Measurements from ENCODE around the gene DOCK3. TPM values are rescaled to one million over a fixed set of nuclear protein-coding genes. Genes with fewer than 3 reads are reported as not detected.
"Not testable (repeated sequence)": the region's sequence is repeated elsewhere in the genome, so short reads cannot be mapped to it uniquely, and the experiment has no call there.

DOCK3 gene
- total RNA-seq, 1 donor from 2014 or later, result 6.0 TPM

- DNase-seq (ENCODE audit: low spot score), result no peak
These were observed 12.5 kb downstream of the DOCK3 start for GRCh38 chr3:50687127-50687751.

DNA sequence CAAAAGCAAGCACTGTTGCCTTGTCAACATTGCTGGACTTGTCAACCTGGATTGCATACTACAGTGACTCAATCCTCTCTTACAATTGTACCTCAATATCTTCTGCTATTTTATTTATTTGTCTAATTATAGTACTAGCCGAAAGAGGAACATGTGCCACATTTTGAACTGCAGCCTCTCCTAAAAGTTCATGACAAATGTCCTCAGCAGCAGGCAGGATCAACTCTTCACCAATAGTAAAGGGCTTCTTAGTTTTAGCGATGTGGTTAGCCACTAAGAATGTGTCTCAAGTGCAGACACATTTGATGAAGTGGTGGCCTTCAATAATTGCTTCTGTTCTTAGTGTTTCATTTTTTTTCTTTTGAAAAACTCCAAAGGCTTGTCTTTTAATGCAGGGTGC, 13.2 kb downstream of the DOCK3 start:
- DNase-seq (ENCODE audit: low spot score), result no peak

DNA sequence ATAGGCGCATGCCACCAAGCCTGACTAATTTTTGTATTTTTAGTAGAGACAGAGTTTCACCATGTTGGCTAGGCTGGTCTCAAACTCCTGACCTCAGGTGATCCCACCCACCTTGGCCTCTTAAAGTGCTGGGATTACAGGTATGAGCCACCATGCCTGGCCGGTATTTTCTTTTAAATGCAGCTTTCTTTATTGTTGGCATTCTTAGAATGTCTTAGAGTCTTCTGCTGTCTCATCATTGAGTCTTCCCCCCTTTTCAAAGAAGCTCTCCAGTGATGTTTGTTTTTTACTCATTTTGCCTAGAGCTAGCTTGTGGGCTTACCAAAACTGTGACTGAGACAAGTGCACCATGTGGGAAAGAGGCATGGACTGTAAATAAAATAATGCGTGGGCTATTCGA, 13.9 kb downstream of the DOCK3 start:
- DNase-seq (ENCODE audit: low spot score), result not testable (repeated sequence)

GRCh38 chr3:50689558-50689957, 14.8 kb downstream of the DOCK3 start:
- DNase-seq (ENCODE audit: low spot score), result no peak

- no peak for DNase-seq (ENCODE audit: low spot score)
These were observed 20.3 kb downstream of the DOCK3 start for GRCh38 chr3:50695031-50695430.

DNA sequence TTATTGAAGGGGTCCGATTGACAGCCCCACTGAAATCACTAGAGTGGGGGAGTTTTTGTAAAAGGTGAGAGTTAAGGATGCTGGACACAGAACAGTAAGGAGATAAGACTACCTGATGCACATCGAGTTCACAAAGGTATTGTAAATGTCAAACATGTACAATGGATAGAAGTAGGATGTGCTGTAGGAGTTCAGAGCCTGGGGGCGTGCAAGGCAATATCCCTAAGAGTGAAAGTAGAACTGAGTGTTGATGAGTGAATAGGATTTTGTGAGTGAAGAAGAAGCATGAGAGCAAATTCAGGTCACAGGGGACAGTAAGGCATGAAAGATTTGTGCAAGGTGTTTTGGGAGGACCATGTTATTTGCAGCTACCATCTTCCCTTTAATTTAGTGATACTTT, 21.5 kb downstream of the DOCK3 start:
- DNase-seq (ENCODE audit: low spot score), result no peak

DNA sequence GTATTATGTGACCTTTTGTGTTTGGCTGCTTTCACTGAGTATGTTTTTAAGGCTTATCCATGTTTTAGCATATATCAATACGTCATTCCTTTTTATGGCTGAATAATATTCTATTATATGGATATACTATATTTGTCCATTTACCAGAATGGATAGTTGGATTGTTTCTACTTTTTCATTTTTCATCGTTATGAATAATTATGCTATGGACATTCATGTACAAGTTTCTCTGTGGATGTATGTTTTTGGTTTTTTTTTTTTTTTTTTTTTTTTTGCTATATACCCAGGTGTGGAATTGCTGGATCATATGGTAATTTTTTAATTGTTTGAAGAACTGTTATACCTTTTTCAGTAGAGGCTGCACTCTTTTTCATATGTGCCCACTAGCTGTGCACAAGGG, 23.5 kb downstream of the DOCK3 start:
- no peak for DNase-seq (ENCODE audit: low spot score)

DNA sequence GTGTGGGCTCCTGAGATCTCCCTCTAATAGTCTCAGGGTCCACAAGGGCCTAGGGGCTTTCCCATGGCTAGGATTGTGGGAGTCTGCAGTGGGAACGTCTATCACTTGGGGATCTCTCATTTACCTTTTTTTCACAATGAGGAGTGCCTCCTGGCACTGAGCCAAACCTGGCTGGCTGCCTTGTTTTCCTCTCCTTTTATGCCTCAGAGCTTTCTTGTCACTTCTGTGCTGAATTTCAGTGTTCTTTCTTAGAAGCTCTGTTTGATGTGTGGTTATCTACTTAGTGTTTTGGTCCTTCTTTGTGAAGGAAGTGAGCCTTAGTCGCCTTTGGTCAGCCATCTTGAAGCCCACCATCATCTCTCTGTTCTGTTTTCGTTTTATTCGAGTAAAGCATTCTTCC, 33.9 kb downstream of the DOCK3 start:
- DNase-seq (ENCODE audit: low spot score), result peak; percentile 43

DNA sequence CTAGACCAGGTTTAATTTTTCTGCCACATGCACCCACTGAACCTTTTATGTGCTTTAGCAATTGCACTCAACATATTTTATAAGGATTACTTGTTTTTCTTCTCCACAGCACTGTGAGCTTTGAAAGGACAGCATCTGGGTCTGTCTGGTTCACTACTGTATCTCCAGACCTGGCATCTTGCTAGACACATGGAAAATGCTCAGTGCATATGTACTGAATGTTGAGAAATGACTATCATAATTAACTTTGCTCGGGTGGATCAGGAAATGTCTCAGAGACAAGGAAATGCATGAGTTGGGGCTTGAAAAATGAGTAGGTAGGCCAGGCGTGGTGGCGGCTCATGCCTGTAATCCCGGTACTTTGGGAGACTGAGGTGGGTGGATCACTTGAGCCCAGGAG, 40.2 kb downstream of the DOCK3 start:
- DNase-seq (ENCODE audit: low spot score), result no peak

- no peak for DNase-seq (ENCODE audit: low spot score)
These were observed 50.1 kb downstream of the DOCK3 start for GRCh38 chr3:50724831-50725230.

- no peak for DNase-seq (ENCODE audit: low spot score)
These were observed 60.3 kb downstream of the DOCK3 start for GRCh38 chr3:50734985-50735384.

GRCh38 chr3:50737193-50737905, 62.6 kb downstream of the DOCK3 start:
- no peak for DNase-seq (ENCODE audit: low spot score)

DNA sequence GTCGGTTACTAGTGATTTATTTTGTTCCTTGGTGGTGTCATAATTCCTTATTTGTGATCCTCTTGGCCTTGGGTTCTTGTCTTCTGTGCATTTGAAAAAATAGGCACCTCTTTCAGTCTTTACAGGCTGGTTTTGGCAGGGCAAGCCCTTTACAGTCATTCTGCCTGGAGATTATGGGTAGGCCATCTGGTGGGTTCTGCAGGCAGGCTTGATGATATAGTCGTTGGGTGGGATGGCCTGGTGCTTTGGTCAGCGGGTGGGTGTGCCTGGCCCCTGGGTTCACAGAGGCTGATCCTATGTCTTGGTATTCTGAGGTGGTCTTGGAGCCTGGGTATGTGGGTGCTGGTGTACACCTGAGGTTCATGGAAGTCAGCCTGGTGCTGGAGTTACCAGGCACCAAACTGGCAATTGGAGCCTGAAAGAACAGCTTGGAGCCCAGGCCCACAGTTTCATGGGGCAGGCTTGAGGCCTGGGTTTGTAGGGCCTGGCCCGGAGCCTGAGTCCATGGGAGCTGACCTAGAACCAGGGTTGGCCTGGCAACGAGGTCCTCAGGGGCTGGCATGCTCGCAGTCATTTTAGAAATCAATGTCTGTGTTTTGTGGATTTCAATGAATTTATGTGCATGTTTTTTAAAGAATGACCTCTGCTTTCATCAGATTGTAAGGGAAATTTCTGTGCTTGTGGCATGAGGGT, 63.3 kb downstream of the DOCK3 start:
- no peak for DNase-seq (ENCODE audit: low spot score)

- DNase-seq (ENCODE audit: low spot score), result no peak
These were observed 68.9 kb downstream of the DOCK3 start for GRCh38 chr3:50743643-50744042.

DNA sequence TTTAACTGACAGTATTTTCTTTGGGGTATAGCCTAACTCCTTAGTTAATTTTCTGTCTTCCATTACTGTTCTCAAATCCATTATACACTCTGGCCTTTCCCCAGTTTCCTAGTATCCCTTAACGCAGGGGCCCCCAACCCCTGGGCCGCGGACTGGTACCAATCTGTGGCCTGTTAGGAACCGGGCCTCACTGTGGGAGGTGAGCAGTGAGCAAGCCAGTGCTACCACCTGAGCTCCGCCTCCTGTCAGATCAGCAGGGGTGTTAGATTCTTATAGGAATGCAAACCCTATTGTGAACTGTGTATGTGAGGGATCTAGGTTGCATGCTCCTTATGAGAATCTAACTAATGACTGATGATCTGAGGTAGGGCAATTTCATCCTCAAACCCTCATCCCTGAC, 75.1 kb downstream of the DOCK3 start:
- no peak for DNase-seq (ENCODE audit: low spot score)

DNA sequence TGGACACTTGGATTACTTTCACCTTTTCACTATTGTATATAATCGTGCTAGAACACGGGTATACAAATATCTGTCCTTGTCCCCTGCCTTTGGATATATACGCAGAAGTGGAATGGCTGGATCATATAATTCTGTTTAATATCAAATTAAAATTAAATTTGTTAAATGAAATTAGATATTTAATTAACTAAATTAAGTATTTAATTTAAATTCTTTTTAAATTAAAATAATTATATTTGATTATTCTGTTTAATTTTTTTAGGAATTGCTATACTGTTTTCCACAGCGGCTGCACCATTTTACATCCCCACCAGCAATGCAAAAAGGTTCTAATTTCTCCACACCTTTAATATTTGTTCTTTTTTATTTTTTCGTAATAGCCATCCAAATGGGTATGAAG, 84.3 kb downstream of the DOCK3 start:
- DNase-seq (ENCODE audit: low spot score), result no peak

GRCh38 chr3:50777680-50778079, 103.0 kb downstream of the DOCK3 start:
- DNase-seq (ENCODE audit: low spot score), result no peak

GRCh38 chr3:50781766-50782165, 107.0 kb downstream of the DOCK3 start:
- DNase-seq (ENCODE audit: low spot score), result not testable (repeated sequence)

DNA sequence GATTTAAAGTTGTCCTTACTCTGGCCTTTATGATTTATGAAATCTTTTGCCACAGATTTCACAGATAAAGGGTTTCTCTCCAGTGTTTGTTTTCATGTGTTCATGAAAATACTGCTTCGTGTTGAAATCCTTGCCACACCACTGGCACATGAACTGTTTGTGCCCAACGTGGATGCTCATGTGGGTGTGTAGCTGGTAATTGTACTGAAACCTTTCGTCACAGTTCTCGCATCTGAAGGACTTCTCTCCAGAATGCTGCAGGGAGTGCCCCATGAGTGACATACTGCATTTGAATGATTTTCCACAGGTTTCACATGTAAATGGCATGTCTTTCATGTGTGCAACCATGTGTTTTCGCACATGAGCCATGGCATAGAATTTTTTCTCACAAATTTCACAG, 111.9 kb downstream of the DOCK3 start:
- DNase-seq (ENCODE audit: low spot score), result no peak

DNA sequence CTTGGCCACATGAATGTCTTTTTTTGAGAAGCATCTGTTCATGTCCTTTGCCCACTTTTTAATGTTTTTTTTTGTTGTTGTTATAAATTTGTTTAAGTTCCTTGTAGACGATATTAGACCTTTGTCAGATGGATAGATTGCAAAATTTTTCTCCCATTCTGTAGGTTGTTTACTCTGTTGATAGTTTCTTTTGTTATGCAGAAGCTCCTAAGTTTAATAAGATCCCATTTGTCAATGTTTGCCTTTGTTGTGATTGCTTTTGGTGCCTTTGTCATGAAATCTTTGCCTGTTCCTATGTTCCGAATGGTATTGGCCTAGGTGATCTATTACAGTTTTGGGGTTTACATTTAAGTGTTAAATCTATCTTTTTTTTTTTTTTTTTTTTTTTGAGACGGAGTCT, 116.2 kb downstream of the DOCK3 start:
- not testable (repeated sequence) for DNase-seq (ENCODE audit: low spot score)

DNA sequence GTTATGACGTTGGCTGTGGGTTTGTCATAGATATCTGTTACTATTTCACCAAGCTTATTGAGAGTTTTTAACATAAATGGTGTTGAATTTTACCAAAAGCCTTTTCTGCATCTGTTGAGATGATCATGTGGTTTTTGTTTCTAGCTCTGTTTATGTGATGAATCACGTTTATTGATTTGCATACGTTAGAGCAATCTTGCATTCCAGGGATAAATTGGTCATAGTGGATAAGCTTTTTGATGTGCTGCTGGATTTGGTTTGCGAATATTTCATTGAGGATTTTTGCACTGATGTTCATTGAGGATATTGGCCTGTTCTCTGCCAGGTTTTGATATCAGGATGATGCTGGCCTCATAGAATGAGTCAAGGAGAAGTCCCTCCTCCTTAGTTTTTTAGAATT, 117.8 kb downstream of the DOCK3 start:
- DNase-seq (ENCODE audit: low spot score), result no peak

DNA sequence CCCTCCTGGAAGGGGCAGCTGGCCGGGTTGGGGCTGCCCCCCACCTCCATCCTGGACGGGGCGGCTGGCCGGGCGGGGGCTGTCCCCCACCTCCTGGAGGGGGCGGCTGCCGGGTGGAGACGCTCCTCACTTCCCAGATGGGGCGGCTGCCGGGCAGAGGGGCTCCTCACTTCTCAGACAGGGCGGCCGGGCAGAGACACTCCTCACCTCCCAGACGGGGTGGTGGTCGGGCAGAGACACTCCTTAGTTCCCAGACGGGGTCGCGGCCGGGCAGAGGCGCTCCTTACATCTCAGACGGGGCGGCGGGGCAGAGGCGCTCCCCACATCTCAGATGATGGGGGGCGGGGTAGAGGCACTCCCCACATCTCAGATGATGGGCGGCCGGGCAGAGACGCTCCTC, 129.1 kb downstream of the DOCK3 start:
- not testable (repeated sequence) for DNase-seq (ENCODE audit: low spot score)

DNA sequence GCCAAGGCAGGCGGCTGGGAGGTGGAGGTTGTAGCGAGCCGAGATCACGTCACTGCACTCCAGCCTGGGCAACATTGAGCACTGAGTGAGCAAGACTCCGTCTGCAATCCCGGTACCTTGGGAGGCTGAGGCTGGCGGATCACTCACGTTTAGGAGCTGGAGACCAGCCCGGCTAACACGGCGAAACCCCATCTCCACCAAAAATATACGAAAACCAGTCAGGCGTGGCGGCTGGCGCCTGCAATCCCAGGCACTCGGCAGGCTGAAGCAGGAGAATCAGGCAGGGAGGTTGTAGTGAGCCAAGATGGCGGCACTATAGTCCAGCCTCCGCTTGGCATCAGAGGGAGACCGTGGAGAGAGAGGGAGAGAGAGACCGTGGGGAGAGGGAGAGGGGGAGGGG, 129.6 kb downstream of the DOCK3 start:
- DNase-seq (ENCODE audit: low spot score), result not testable (repeated sequence)

Measured in ureter (tissue), 1 donor.